Smooth muscle cell (in vitro differentiated cells): ENCODE measurements around the gene CFI. TPM values are rescaled to one million over a fixed set of nuclear protein-coding genes. Genes with fewer than 3 reads are reported as not detected.
"Not testable (repeated sequence)": the region's sequence is repeated elsewhere in the genome, so short reads cannot be mapped to it uniquely, and the experiment has no call there.

ENCODE experiments used
- DNase-seq: peaks from one replicate; lab custom pipeline; 2025; ENCODE audit not compliant: unreplicated experiment; lab: John Stamatoyannopoulos, UW
- H2AFZ ChIP-seq: fragments of 200-600 bp; sonication (generic); 2 replicates; pipeline ENCODE4 v1.6.0; 2016; ENCODE audit warnings: antibody characterized with exemption, low read depth, mild to moderate bottlenecking
- H3F3A ChIP-seq: fragments of 200-600 bp; sonication (generic); 2 replicates; pipeline ENCODE4 v1.6.0; 2017; ENCODE audit warnings: antibody characterized with exemption, low read depth
- H3K27ac ChIP-seq: fragments of 200-600 bp; sonication (generic); 2 replicates; pipeline ENCODE4 v1.5.1; 2016; ENCODE audit warnings: low read depth, mild to moderate bottlenecking
- H3K27me3 ChIP-seq: fragments of 200-600 bp; sonication (generic); 2 replicates; pipeline ENCODE4 v1.6.1; 2016; ENCODE audit warnings: low read depth, mild to moderate bottlenecking
- H3K36me3 ChIP-seq: fragments of 200-600 bp; sonication (generic); 2 replicates; pipeline ENCODE4 v1.5.1; 2016; ENCODE audit warnings: low read depth
- H3K4me1 ChIP-seq: fragments of 200-600 bp; sonication (generic); 2 replicates; pipeline ENCODE4 v1.5.1; 2016; ENCODE audit warnings: low read depth
- H3K4me2 ChIP-seq: fragments of 200-600 bp; sonication (generic); 2 replicates; pipeline ENCODE4 v1.6.0; 2016; ENCODE audit warnings: mild to moderate bottlenecking
- H3K4me3 ChIP-seq: fragments of 200-600 bp; sonication (generic); 2 replicates; pipeline ENCODE4 v1.5.1; 2016; ENCODE audit warnings: mild to moderate bottlenecking
- H3K79me2 ChIP-seq: fragments of 200-600 bp; sonication (generic); 2 replicates; pipeline ENCODE4 v1.6.0; 2016; ENCODE audit warnings: low read depth, mild to moderate bottlenecking
- H3K9ac ChIP-seq: fragments of 200-600 bp; sonication (generic); 2 replicates; pipeline ENCODE4 v1.6.0; 2016; ENCODE audit warnings: low read depth
- H3K9me3 ChIP-seq: fragments of 200-600 bp; sonication (generic); replicated peaks from 2 replicates; pipeline ENCODE4 v1.5.1; 2016; ENCODE audit warnings: low read depth
- H4K20me1 ChIP-seq: fragments of 200-600 bp; sonication (generic); 2 replicates; pipeline ENCODE4 v1.6.0; 2016; ENCODE audit warnings: low read depth
- CTCF ChIP-seq: fragments of 200-600 bp; sonication (generic); IDR thresholded peaks from 2 replicates; pipeline ENCODE4 v1.5.1; 2017; ENCODE audit warnings: borderline replicate concordance, mild to moderate bottlenecking, antibody characterized with exemption; ENCODE audit not compliant: insufficient read depth, poor library complexity, severe bottlenecking
- WGBS: methylation state at CpG from one replicate; pipeline ENCODE4 v1.1.7; 2016; ENCODE audit warnings: low lambda C conversion rate; 5-methylcytosine and 5-hydroxymethylcytosine counted together
- polyA plus RNA-seq: library from polyadenylated mRNA; unstranded; fragments of >200 nt; fragmentation: Nextera tagmentation; extraction: Ambion mirVana; gene quantifications from 2 replicates; pipeline ENCODE4 v1.2.1, GENCODE V29; 2016
- total RNA-seq: library from RNA; depleted of rRNA; stranded (reverse); fragments of >200 nt; gene quantifications from 2 replicates; pipeline ENCODE4 v1.2.3, GENCODE V29; 2014

The CFI gene
- total and polyA plus RNA-seq, 2 experiments from 2014 or later = 0.63 to 1.1 TPM

GRCh38 chr4:109787807-109788206 lies 14.0 kb downstream of the CFI start:
- WGBS = 97% methylated on average over 1 of the region's 1 CpG
- Histone ChIP-seq H3K4me2 (no peak overlapping the region), H3K79me2 (no peaks in the 10 kb centered on the region), H3K9me3 (peaks cover 5% of the 10 kb centered on the region), H3K4me3 (no peak overlapping the region), H4K20me1 (no peaks in the 10 kb centered on the region), H3K36me3 (no peaks in the 10 kb centered on the region), H3F3A (no peaks in the 10 kb centered on the region), H2AFZ (no peak overlapping the region), H3K4me1 (no peaks in the 10 kb centered on the region), H3K9ac (no peak overlapping the region), H3K27me3 (no peaks in the 10 kb centered on the region), H3K27ac (no peak overlapping the region)
- DNase-seq = no peak
- no peak for TF ChIP-seq CTCF

GRCh38 chr4:109786846-109787245 lies 15.0 kb downstream of the CFI start:
- Histone ChIP-seq H3K9me3 (peaks cover 5% of the 10 kb centered on the region), H3K4me1 (no peaks in the 10 kb centered on the region), H3K4me3 (no peak overlapping the region), H3K36me3 (no peaks in the 10 kb centered on the region), H2AFZ (no peak overlapping the region), H3K27me3 (no peaks in the 10 kb centered on the region), H3K27ac (no peak overlapping the region), H3K79me2 (no peaks in the 10 kb centered on the region), H3K4me2 (no peak overlapping the region), H4K20me1 (no peaks in the 10 kb centered on the region), H3K9ac (no peak overlapping the region), H3F3A (no peaks in the 10 kb centered on the region)
- DNase-seq = no peak
- TF ChIP-seq CTCF = no peak
- 96% methylated on average over 1 of the region's 1 CpG for WGBS

- not testable (repeated sequence) for H3F3A ChIP-seq, H3K36me3 ChIP-seq, H3K9ac ChIP-seq, H3K9me3 ChIP-seq, H4K20me1 ChIP-seq, H3K4me2 ChIP-seq, H3K4me1 ChIP-seq, H2AFZ ChIP-seq, H3K4me3 ChIP-seq, H3K27me3 ChIP-seq, H3K27ac ChIP-seq, H3K79me2 ChIP-seq, DNase-seq
- 98% methylated on average over 2 of the region's 2 CpGs for WGBS
Observed at GRCh38 chr4:109782092-109782491, 19.7 kb downstream of the CFI start.

- no peaks in the 10 kb centered on the region for H3K9me3 ChIP-seq
- no peaks in the 10 kb centered on the region for H3K79me2 ChIP-seq
- no peak for TF ChIP-seq CTCF
- WGBS = 67% methylated on average over 5 of the region's 5 CpGs
- H2AFZ ChIP-seq = peak overlapping the region; percentile 53
- H3K36me3 ChIP-seq = no peaks in the 10 kb centered on the region
- no peak overlapping the region for H3K27ac ChIP-seq
- H3K9ac ChIP-seq = no peak overlapping the region
- H3F3A ChIP-seq = no peaks in the 10 kb centered on the region
- H3K4me3 ChIP-seq = no peak overlapping the region
- no peaks in the 10 kb centered on the region for H4K20me1 ChIP-seq
- H3K4me2 ChIP-seq = no peak overlapping the region
- no peaks in the 10 kb centered on the region for H3K4me1 ChIP-seq
- no peak for DNase-seq
- H3K27me3 ChIP-seq = no peaks in the 10 kb centered on the region
Observed at GRCh38 chr4:109764789-109765402, 36.9 kb downstream of the CFI start.
